Peyer's patch (tissue), 4 donors: ENCODE results near the gene PDSS2. TPM values are rescaled to one million over a fixed set of nuclear protein-coding genes. Genes with fewer than 3 reads are reported as not detected.

Experiments
- DNase-seq, 3 donors: peaks; one replicate each; pipeline ENCODE4 v3.0.0-alpha.2; 2017 to 2019
- H3K27ac ChIP-seq, 4 donors: fragments of 200-600 bp; sonication (generic); one replicate each; pipeline ENCODE4 v1.5.1; 2016 to 2019
- H3K27me3 ChIP-seq, 2 donors: fragments of 200-600 bp; sonication (generic); one replicate each; pipeline ENCODE4 v1.5.1; 2019
- H3K36me3 ChIP-seq, 3 donors: fragments of 200-600 bp; sonication (generic); one replicate each; pipeline ENCODE4 v1.5.1; 2016 to 2019
- H3K4me1 ChIP-seq, 4 donors: fragments of 200-600 bp; sonication (generic); one replicate each; pipeline ENCODE4 v1.5.1; 2016 to 2019
- H3K4me3 ChIP-seq, 4 donors: fragments of 200-600 bp; sonication (generic); 1 replicate in 3 of 4; 2 replicates in 1 of 4; pipeline ENCODE4 v1.5.1; 2016 to 2019; ENCODE audit warnings: mild to moderate bottlenecking in 1 of 4
- H3K9me3 ChIP-seq, 4 donors: fragments of 200-600 bp; sonication (generic); one replicate each; pipeline ENCODE4 v1.5.1; 2016 to 2019; ENCODE audit warnings: mild to moderate bottlenecking in 1 of 4
- CTCF ChIP-seq, 6 experiments: fragments of 450-650 bp in 4 of 6; fragments of 200-600 bp in 2 of 6; sonication (generic) in 1 of 6; IDR thresholded peaks; one replicate each; pipeline ENCODE4 v1.5.1; 2017 to 2019; ENCODE audit warnings: antibody characterized with exemption in 6 of 6, mild to moderate bottlenecking in 3 of 6, moderate library complexity in 1 of 6
- POLR2A ChIP-seq, 2 donors: fragments of 450-650 bp; IDR thresholded peaks; one replicate each; pipeline ENCODE4 v1.5.1; 2017; ENCODE audit warnings: antibody characterized with exemption in 2 of 2, mild to moderate bottlenecking in 2 of 2, moderate library complexity in 2 of 2
- total RNA-seq, 4 donors: library from RNA; depleted of rRNA; stranded (reverse); fragments of >200 nt; gene quantifications; one replicate each; pipeline ENCODE4 v1.1.0, GENCODE V29; 2016

The PDSS2 gene
- total RNA-seq, 4 donors from 2014 or later: 9.5 to 16.5 (median 15.4) TPM

GRCh38 chr6:107267634-107268033 lies 191.7 kb downstream of the PDSS2 start:
- TF ChIP-seq POLR2A (IDR thresholded peaks at IDR 0.05) (no peak), CTCF (IDR thresholded peaks at IDR 0.05) (no peak)
- H3K9me3 ChIP-seq: no peaks in the 10 kb centered on the region
- no peak for DNase-seq
- no peaks in the 10 kb centered on the region for H3K36me3 ChIP-seq
- no peaks in the 10 kb centered on the region for H3K27me3 ChIP-seq
- H3K4me1 ChIP-seq: no peaks in the 10 kb centered on the region
- H3K4me3 ChIP-seq: no peak overlapping the region
- H3K27ac ChIP-seq: no peak overlapping the region

GRCh38 chr6:107267006-107267405 lies 192.4 kb downstream of the PDSS2 start:
- no peaks in the 10 kb centered on the region for H3K27me3 ChIP-seq
- H3K4me3 ChIP-seq: no peak overlapping the region
- no peak overlapping the region for H3K27ac ChIP-seq
- DNase-seq: no peak
- TF ChIP-seq CTCF (IDR thresholded peaks at IDR 0.05) (no peak), POLR2A (IDR thresholded peaks at IDR 0.05) (no peak)
- H3K9me3 ChIP-seq: no peaks in the 10 kb centered on the region
- H3K36me3 ChIP-seq: no peaks in the 10 kb centered on the region
- H3K4me1 ChIP-seq: no peaks in the 10 kb centered on the region

GRCh38 chr6:107266563-107266962 lies 192.8 kb downstream of the PDSS2 start:
- no peak for TF ChIP-seq POLR2A (IDR thresholded peaks at IDR 0.05)
- TF ChIP-seq CTCF (IDR thresholded peaks at IDR 0.05): no peak
- no peak for DNase-seq

GRCh38 chr6:107264357-107264840 lies 195.0 kb downstream of the PDSS2 start:
- Histone ChIP-seq H3K4me3 (no peak overlapping the region), H3K36me3 (no peaks in the 10 kb centered on the region), H3K9me3 (no peaks in the 10 kb centered on the region), H3K27ac (no peak overlapping the region), H3K27me3 (no peaks in the 10 kb centered on the region), H3K4me1 (no peaks in the 10 kb centered on the region)
- no peak for DNase-seq
- TF ChIP-seq POLR2A (IDR thresholded peaks at IDR 0.05): no peak
- TF ChIP-seq CTCF (IDR thresholded peaks at IDR 0.05): no peak

More at GRCh38 chr6:107266563-107266962, 192.8 kb downstream of the PDSS2 start:
- Histone ChIP-seq H3K4me1 (no peaks in the 10 kb centered on the region), H3K9me3 (no peaks in the 10 kb centered on the region), H3K27me3 (no peaks in the 10 kb centered on the region), H3K36me3 (no peaks in the 10 kb centered on the region), H3K27ac (no peak overlapping the region), H3K4me3 (no peak overlapping the region)

- Histone ChIP-seq H3K27me3 (no peaks in the 10 kb centered on the region), H3K4me1 (no peaks in the 10 kb centered on the region), H3K4me3 (no peak overlapping the region), H3K27ac (no peak overlapping the region), H3K9me3 (no peaks in the 10 kb centered on the region), H3K36me3 (no peaks in the 10 kb centered on the region)
- TF ChIP-seq CTCF (IDR thresholded peaks at IDR 0.05): no peak
- DNase-seq: no peak
Measured at GRCh38 chr6:107259951-107260350, 199.4 kb downstream of the PDSS2 start.

GRCh38 chr6:107248147-107248546 lies 211.2 kb downstream of the PDSS2 start:
- Histone ChIP-seq H3K9me3 (no peaks in the 10 kb centered on the region), H3K27ac (no peak overlapping the region), H3K4me1 (no peaks in the 10 kb centered on the region), H3K27me3 (no peaks in the 10 kb centered on the region), H3K36me3 (no peaks in the 10 kb centered on the region), H3K4me3 (no peak overlapping the region)
- no peak for DNase-seq
- TF ChIP-seq POLR2A (IDR thresholded peaks at IDR 0.05): no peak
